Mucosa of gallbladder (tissue), 1 donor: ENCODE results near the gene GRK4. TPM values are rescaled to one million over a fixed set of nuclear protein-coding genes. Genes with fewer than 3 reads are reported as not detected.
"Not testable (repeated sequence)": the region's sequence is repeated elsewhere in the genome, so short reads cannot be mapped to it uniquely, and the experiment has no call there.

ENCODE experiments used
- DNase-seq: peaks from one replicate; pipeline ENCODE4 v3.0.0-alpha.2; 2020; ENCODE audit warnings: low spot score
- total RNA-seq: library from RNA; stranded (reverse); gene quantifications from one replicate; pipeline ENCODE4 v1.2.1, GENCODE V29; 2021
- donor health status: DM: no; HTN: no; CAD: no.

The GRK4 gene
- total RNA-seq, 1 donor from 2014 or later, result 7.3 TPM

- no peak for DNase-seq
Observed at GRCh38 chr4:2941138-2942036, 22.0 kb upstream of the GRK4 start.

GRCh38 chr4:2942037-2942531 lies 21.3 kb upstream of the GRK4 start:
- DNase-seq, result no peak

GRCh38 chr4:2942532-2943363 lies 20.6 kb upstream of the GRK4 start:
- no peak for DNase-seq

- no peak for DNase-seq
Observed at GRCh38 chr4:2943364-2944090, 19.8 kb upstream of the GRK4 start.

GRCh38 chr4:2944091-2944482 lies 19.3 kb upstream of the GRK4 start:
- DNase-seq, result no peak

GRCh38 chr4:2944586-2945526 lies 18.5 kb upstream of the GRK4 start:
- no peak for DNase-seq

GRCh38 chr4:2945619-2946604 lies 17.5 kb upstream of the GRK4 start:
- DNase-seq, result not testable (repeated sequence)

GRCh38 chr4:2946812-2947600 lies 16.4 kb upstream of the GRK4 start:
- DNase-seq, result no peak

GRCh38 chr4:2947926-2948325 lies 15.4 kb upstream of the GRK4 start:
- DNase-seq, result no peak

GRCh38 chr4:2948895-2949781 lies 14.2 kb upstream of the GRK4 start:
- DNase-seq, result no peak

GRCh38 chr4:2949782-2950125 lies 13.6 kb upstream of the GRK4 start:
- no peak for DNase-seq

GRCh38 chr4:2950221-2950989 lies 13.0 kb upstream of the GRK4 start:
- DNase-seq, result no peak

GRCh38 chr4:2953496-2953895 lies 9.9 kb upstream of the GRK4 start:
- no peak for DNase-seq

GRCh38 chr4:2954358-2955185 lies 8.8 kb upstream of the GRK4 start:
- DNase-seq, result no peak

- not testable (repeated sequence) for DNase-seq
Observed at GRCh38 chr4:2955186-2956044, 8.0 kb upstream of the GRK4 start.
